Cardiac fibroblast (primary cell): Measurements from ENCODE around the gene FUCA2.

Experiments
- DNase-seq, 2 donors: peaks; one replicate each; pipeline versions ENCODE4 v3.0.0 to v3.0.0-alpha.2; 2010; ENCODE audit warnings: low read depth in 2 of 2
- H3K4me3 ChIP-seq, 2 donors: replicated peaks in 1 of 2; 1 replicate in 1 of 2; 2 replicates in 1 of 2; pipeline ENCODE4 v1.5.1; 2011; ENCODE audit warnings: low read depth in 2 of 2, low read length in 2 of 2, mild to moderate bottlenecking in 2 of 2, moderate library complexity in 1 of 2
- TF ChIP-seq, protein P1 (sequence below): IDR thresholded peaks from one replicate; pipeline ENCODE4 v1.5.1; 2011; ENCODE audit warnings: low read depth, mild to moderate bottlenecking, low read length, inconsistent platforms

FUCA2 gene

DNA sequence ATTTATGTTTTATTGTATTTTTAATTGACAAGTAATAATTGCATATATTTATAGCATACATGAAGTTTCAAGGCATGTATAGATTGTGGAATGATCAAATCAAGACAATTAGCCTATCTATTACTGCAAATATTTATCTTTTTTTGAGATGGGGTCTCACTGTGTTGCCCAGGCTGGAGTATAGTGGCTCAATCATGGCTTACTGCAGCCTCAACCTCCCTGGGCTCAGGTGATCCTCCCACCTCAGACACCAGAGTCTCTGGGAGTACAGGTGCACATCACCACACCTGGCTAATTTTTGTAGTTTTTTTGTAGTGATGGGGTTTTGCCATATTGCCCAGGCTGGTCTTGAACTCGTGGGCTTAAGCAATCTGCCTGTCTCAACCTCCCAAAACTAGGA is 16.2 kb upstream of the FUCA2 start:
- TF ChIP-seq, protein P1, sequence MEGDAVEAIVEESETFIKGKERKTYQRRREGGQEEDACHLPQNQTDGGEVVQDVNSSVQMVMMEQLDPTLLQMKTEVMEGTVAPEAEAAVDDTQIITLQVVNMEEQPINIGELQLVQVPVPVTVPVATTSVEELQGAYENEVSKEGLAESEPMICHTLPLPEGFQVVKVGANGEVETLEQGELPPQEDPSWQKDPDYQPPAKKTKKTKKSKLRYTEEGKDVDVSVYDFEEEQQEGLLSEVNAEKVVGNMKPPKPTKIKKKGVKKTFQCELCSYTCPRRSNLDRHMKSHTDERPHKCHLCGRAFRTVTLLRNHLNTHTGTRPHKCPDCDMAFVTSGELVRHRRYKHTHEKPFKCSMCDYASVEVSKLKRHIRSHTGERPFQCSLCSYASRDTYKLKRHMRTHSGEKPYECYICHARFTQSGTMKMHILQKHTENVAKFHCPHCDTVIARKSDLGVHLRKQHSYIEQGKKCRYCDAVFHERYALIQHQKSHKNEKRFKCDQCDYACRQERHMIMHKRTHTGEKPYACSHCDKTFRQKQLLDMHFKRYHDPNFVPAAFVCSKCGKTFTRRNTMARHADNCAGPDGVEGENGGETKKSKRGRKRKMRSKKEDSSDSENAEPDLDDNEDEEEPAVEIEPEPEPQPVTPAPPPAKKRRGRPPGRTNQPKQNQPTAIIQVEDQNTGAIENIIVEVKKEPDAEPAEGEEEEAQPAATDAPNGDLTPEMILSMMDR: no peak
- no peak overlapping the region for H3K4me3 ChIP-seq
- DNase-seq: no peak

DNA sequence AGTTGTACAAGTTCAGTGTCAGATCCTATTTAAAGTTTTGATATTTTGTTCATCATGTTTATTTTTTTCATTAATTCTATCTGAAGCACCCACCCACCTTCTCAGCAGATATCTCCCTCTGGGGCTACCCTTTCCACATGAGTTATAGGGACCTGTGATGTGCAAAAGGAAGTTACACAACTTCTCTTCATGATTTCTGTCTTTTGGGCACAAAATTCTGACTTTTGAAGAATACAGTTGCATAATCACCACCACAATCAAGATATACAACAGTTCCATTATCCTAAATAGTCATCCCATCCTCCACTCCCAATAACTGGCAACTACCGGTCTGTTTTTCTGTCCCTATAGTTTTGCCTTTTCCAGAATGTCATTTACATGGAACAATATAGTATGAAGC is 13.8 kb upstream of the FUCA2 start:
- H3K4me3 ChIP-seq: no peak overlapping the region
- DNase-seq: no peak
- TF ChIP-seq, protein P1: no peak

DNA sequence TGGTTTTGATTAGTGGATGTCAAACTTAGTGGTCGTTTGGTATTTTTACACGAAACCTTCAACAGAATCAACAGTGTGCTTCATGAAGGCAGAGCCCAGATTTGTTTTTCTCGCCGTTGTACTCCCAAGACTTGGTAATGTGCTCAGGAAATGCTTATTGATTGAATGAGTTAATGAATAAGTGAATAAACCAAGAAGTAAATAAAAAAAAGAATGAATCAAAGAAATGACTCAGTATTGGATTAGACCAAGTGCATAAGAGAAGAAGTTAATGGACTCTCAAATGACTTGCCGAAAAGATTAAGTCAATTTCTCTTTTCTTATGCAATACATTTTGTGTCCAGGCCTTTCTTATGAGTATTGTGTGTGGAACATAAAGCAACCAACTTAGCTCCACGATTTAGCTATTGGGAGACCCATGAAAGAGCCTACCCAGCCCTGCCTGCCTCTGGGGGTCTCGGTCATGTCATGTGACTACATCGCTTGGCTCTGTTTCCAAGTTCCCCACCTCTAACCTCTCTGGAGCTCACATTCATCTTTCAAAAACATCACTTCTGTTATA is 10.6 kb upstream of the FUCA2 start:
- no peak for DNase-seq
- H3K4me3 ChIP-seq: no peak overlapping the region
- TF ChIP-seq, protein P1: no peak

DNA sequence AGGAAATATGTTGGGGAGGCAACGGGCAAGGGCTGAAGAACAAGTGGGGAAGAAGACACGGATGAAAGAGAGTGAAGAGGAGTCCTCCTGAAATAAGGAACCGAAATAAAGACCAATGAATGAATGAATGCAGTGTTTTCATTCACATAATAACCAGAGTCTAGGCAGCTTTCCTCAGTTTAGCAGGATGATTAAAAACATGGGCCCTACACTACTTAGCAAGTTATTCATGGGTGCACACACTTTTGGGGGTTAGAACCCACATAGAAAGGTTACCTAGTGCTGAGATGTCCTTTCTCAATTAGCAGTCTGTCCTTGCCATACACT is 5.9 kb upstream of the FUCA2 start:
- no peak for DNase-seq
- no peak overlapping the region for H3K4me3 ChIP-seq
- TF ChIP-seq, protein P1: no peak

DNA sequence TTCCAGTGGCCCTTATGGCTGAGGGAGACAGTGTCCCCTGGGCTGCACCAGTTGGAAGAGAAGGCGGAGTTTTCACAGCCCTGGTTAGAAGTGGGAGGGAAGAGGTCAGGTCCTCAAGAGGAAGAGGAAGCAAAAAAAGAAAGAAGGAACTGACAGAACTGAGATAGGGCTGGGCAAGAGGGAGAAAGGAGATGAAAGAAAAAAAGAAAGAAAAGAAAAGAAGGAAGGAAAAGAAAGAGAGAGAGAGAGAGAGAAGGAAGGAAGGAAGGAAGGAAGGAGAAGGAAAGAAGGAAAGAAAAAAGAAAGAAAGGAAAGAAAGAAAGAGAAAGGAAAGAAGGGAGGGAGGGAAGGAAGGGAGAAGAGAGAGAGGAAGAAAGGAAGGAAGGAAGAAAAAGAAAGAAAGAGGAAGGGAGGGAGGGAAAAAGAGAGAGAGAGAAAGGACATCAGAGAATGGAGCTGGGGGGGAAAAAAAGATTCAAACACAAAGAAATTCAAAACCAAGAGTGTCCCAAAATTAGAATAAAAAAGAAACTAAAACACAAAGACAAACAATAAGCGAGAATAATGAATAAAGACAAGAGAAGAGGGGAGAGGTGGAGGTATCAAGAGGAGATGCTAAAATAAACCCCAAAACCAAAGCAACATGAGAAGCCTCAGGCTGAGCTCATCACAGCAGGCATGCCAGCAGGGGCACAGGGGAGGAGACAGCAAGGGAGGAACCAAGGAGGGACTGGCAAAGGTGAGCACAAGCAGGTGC is 5.3 kb upstream of the FUCA2 start:
- no peak for DNase-seq
- TF ChIP-seq, protein P1: no peak

DNA sequence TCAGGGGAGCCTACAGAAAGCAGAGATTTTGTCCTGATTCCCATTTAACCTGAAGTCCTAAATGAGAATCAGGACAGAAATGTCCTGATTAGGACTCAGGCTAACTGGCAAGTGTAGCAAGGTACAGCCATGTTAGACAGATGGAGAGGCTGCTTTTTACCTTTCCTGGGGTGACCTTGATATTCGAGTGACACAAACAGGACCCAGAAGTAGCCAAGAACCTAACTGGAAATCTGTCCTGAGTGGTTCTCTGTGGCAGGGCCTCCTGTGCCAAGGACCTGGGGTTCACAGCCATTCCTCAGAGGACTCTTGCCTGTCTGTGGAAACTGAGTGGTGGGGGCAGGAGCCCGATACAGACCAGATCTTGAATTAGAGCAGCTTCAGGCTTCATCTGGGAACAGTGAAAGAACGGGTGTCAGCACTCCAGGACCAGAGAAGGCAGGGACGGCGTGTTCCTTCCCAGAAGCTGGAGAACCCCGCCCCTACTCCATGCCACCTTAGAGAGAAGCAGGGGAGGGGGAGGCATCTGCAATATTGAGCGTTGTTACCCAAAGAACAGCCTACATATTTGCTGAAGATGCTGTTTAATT is 4.3 kb upstream of the FUCA2 start:
- no peak overlapping the region for H3K4me3 ChIP-seq
- no peak for DNase-seq
- TF ChIP-seq, protein P1: no peak

More for the DNA sequence above, 5.3 kb upstream of the FUCA2 start:
- H3K4me3 ChIP-seq: no peak overlapping the region
